H1 (cell line): ENCODE results near the gene ZNF500. TPM values are rescaled to one million over a fixed set of nuclear protein-coding genes. Genes with fewer than 3 reads are reported as not detected.

Experiments used
- CTCF ChIA-PET: fragments of 300-600 bp; sonication (Branson Sonifier 250); formaldehyde crosslinking; loops from one replicate; lab custom pipeline; 2021; ENCODE audit not compliant: partially characterized antibody; lab: Charles Lee
- POLR2A ChIA-PET: fragments of 300-600 bp; sonication (Branson Sonifier 250); formaldehyde crosslinking; loops from one replicate; lab custom pipeline; 2021; ENCODE audit warnings: inconsistent platforms; ENCODE audit not compliant: partially characterized antibody; lab: Charles Lee
- DNase-seq, 2 experiments: peaks; one replicate each; pipeline versions ENCODE4 v3.0.0 to v3.0.0-alpha.2; 2010 to 2022; ENCODE audit warnings: low spot score in 2 of 2, low read depth in 1 of 2, mixed read lengths in 1 of 2
- FAIRE-seq: peaks from 2 replicates; lab custom pipeline; 2011; peaks lifted over from hg19 to GRCh38; lab: Jason Lieb, UNC
- H2AFZ ChIP-seq: 2 replicates; pipeline ENCODE4 v1.8.1; 2012; ENCODE audit warnings: low read length, inconsistent platforms
- H2AK5ac ChIP-seq: 2 replicates; pipeline ENCODE4 v1.6.1; 2013; ENCODE audit warnings: low read depth, low read length
- H2BK120ac ChIP-seq: replicated peaks from 2 replicates; pipeline ENCODE3; 2013; ENCODE audit warnings: low read depth, low read length, inconsistent platforms
- H2BK12ac ChIP-seq: 2 replicates; pipeline ENCODE4 v1.6.1; 2013; ENCODE audit warnings: low read depth, low read length
- H2BK15ac ChIP-seq: 2 replicates; pipeline ENCODE4 v1.6.1; 2013; ENCODE audit warnings: low read length
- H2BK20ac ChIP-seq: 2 replicates; pipeline ENCODE4 v1.6.1; 2013; ENCODE audit warnings: low read length
- H2BK5ac ChIP-seq: 2 replicates; pipeline ENCODE4 v1.6.1; 2013; ENCODE audit warnings: low read depth, low read length
- H3K14ac ChIP-seq: 2 replicates; pipeline ENCODE4 v1.6.1; 2013; ENCODE audit warnings: inconsistent platforms; ENCODE audit not compliant: insufficient read length
- H3K18ac ChIP-seq: 2 replicates; pipeline ENCODE4 v1.6.1; 2013; ENCODE audit warnings: low read length; ENCODE audit errors: extremely low read depth
- H3K23ac ChIP-seq: 2 replicates; pipeline ENCODE4 v1.6.1; 2013; ENCODE audit warnings: inconsistent platforms; ENCODE audit not compliant: insufficient read length
- H3K23me2 ChIP-seq: 2 replicates; pipeline ENCODE4 v1.6.1; 2013; ENCODE audit warnings: low read depth, low read length
- H3K27ac ChIP-seq: 2 replicates; pipeline ENCODE4 v1.6.1; 2011; ENCODE audit warnings: low read depth, low read length, inconsistent platforms
- H3K27me3 ChIP-seq, 4 experiments: replicated peaks in 1 of 4; 1 replicate in 1 of 4; 2 replicates in 3 of 4; pipeline versions ENCODE4 v1.6.1 to v1.8.1; 2011 to 2013; ENCODE audit warnings: low read length in 3 of 4, mild to moderate bottlenecking in 3 of 4, inconsistent platforms in 2 of 4, mixed read lengths in 2 of 4, moderate library complexity in 1 of 4; ENCODE audit not compliant: control insufficient read depth in 3 of 4, insufficient read depth in 3 of 4; ENCODE audit errors: extremely low read depth in 1 of 4
- H3K36me3 ChIP-seq, 4 experiments: 2 replicates each; pipeline versions ENCODE4 v1.6.1 to v1.8.1; 2011 to 2013; ENCODE audit warnings: mild to moderate bottlenecking in 4 of 4, low read length in 3 of 4, moderate library complexity in 2 of 4, control low read depth in 1 of 4, inconsistent platforms in 1 of 4; ENCODE audit not compliant: insufficient read depth in 4 of 4, control insufficient read depth in 2 of 4
- H3K4ac ChIP-seq: replicated peaks from 2 replicates; pipeline ENCODE3; 2013; ENCODE audit warnings: low read length, low read depth, mixed read lengths, inconsistent platforms; ENCODE audit not compliant: insufficient read length
- H3K4me1 ChIP-seq, 4 experiments: replicated peaks in 1 of 4; 1 replicate in 1 of 4; 2 replicates in 3 of 4; pipeline versions ENCODE4 v1.6.1 to v1.8.1; 2011 to 2013; ENCODE audit warnings: low read length in 3 of 4, inconsistent platforms in 2 of 4, mixed read lengths in 1 of 4; ENCODE audit not compliant: insufficient read depth in 4 of 4, control insufficient read depth in 3 of 4
- H3K4me2 ChIP-seq, 2 experiments: 2 replicates each; pipeline versions ENCODE4 v1.6.1 to v1.8.1; 2011 to 2013; ENCODE audit warnings: low read depth in 2 of 2, low read length in 2 of 2, control low read depth in 1 of 2, inconsistent platforms in 1 of 2, mild to moderate bottlenecking in 1 of 2; ENCODE audit not compliant: insufficient read depth in 1 of 2
- H3K4me3 ChIP-seq, 4 experiments: fragments of 200-600, 300-600 bp in 1 of 4; sonication (generic), shearing (Covaris generic), sonication (Bioruptor Twin) in 1 of 4; 2 replicates each; pipeline versions ENCODE4 v1.5.1 to v1.8.1; 2011 to 2016; ENCODE audit warnings: low read length in 4 of 4, low read depth in 3 of 4, control low read depth in 2 of 4, inconsistent platforms in 2 of 4, mild to moderate bottlenecking in 2 of 4, mixed read lengths in 1 of 4, moderate library complexity in 1 of 4; ENCODE audit not compliant: insufficient read depth in 2 of 4; ENCODE audit errors: extremely low read depth in 1 of 4
- H3K56ac ChIP-seq: replicated peaks from 2 replicates; pipeline ENCODE3; 2013; ENCODE audit warnings: low read depth, mild to moderate bottlenecking, mixed read lengths, low read length, inconsistent platforms; ENCODE audit not compliant: insufficient read length
- H3K79me1 ChIP-seq: 2 replicates; pipeline ENCODE4 v1.6.1; 2013; ENCODE audit warnings: low read depth, low read length, control low read depth
- H3K79me2 ChIP-seq, 2 experiments: 2 replicates each; pipeline versions ENCODE4 v1.6.1 to v1.8.1; 2012 to 2013; ENCODE audit warnings: low read length in 2 of 2, mild to moderate bottlenecking in 2 of 2, inconsistent platforms in 1 of 2; ENCODE audit not compliant: insufficient read depth in 2 of 2, control insufficient read depth in 1 of 2
- H3K9ac ChIP-seq, 4 experiments: replicated peaks in 1 of 4; 1 replicate in 1 of 4; 2 replicates in 3 of 4; pipeline versions ENCODE4 v1.6.1 to v1.8.1; 2011 to 2013; ENCODE audit warnings: low read depth in 3 of 4, low read length in 3 of 4, control low read depth in 2 of 4, mild to moderate bottlenecking in 2 of 4, moderate library complexity in 2 of 4, inconsistent platforms in 1 of 4; ENCODE audit errors: extremely low read depth in 1 of 4
- H3K9me3 ChIP-seq, 2 experiments: 2 replicates each; pipeline versions ENCODE4 v1.6.1 to v1.8.1; 2012 to 2013; ENCODE audit warnings: mild to moderate bottlenecking in 2 of 2, moderate library complexity in 2 of 2, control low read depth in 1 of 2, inconsistent platforms in 1 of 2, low read depth in 1 of 2, low read length in 1 of 2, mixed read lengths in 1 of 2; ENCODE audit not compliant: insufficient read depth in 2 of 2
- H4K20me1 ChIP-seq, 2 experiments: replicated peaks in 1 of 2; 2 replicates each; pipeline versions ENCODE3 to v1.8.1; 2011 to 2013; ENCODE audit warnings: inconsistent platforms in 2 of 2, low read length in 2 of 2, mild to moderate bottlenecking in 1 of 2; ENCODE audit not compliant: insufficient read depth in 2 of 2, control insufficient read depth in 1 of 2
- H4K5ac ChIP-seq: 2 replicates; pipeline ENCODE4 v1.6.1; 2013; ENCODE audit warnings: low read length, low read depth, mixed read lengths, inconsistent platforms; ENCODE audit not compliant: insufficient read length
- H4K8ac ChIP-seq: 2 replicates; pipeline ENCODE4 v1.8.0; 2013; ENCODE audit warnings: mild to moderate bottlenecking, moderate library complexity, low read length, inconsistent platforms; ENCODE audit not compliant: insufficient read depth; ENCODE audit errors: extremely low read depth
- H4K91ac ChIP-seq: replicated peaks from 2 replicates; pipeline ENCODE3; 2013; ENCODE audit warnings: low read length, mixed read lengths, inconsistent platforms; ENCODE audit not compliant: insufficient read length
- JUND ChIP-seq: IDR thresholded peaks from 2 replicates; pipeline ENCODE4 v1.6.1; 2011; ENCODE audit warnings: mild to moderate bottlenecking, improper control_type of control experiment, low read length
- MAFK ChIP-seq: IDR thresholded peaks from 2 replicates; pipeline ENCODE4 v1.6.1; 2012; ENCODE audit warnings: low read depth, mild to moderate bottlenecking, improper control_type of control experiment, low read length
- TEAD4 ChIP-seq: IDR thresholded peaks from 2 replicates; pipeline ENCODE4 v1.6.1; 2012; ENCODE audit warnings: low read depth, low read length, inconsistent platforms, mixed read lengths
- YY1 ChIP-seq: IDR thresholded peaks from 2 replicates; pipeline ENCODE4 v1.6.1; 2011; ENCODE audit warnings: low read depth, mild to moderate bottlenecking, low read length
- WGBS, 2 experiments: shearing (Covaris generic) in 1 of 2; methylation state at CpG; one replicate each; pipeline versions ENCODE4 v1.1.6 to v1.1.7; 2013 to 2015; ENCODE audit warnings: low lambda C conversion rate in 2 of 2, mixed read lengths in 2 of 2, inconsistent platforms in 1 of 2, low coverage in 1 of 2, missing lambda C conversion rate in 1 of 2; ENCODE audit not compliant: insufficient replicate concordance in 2 of 2, insufficient coverage in 1 of 2, insufficient read length in 1 of 2; ENCODE audit errors: extremely low coverage in 1 of 2, missing lambda C conversion rate in 1 of 2; 5-methylcytosine and 5-hydroxymethylcytosine counted together
- polyA plus RNA-seq, 7 experiments: library from polyadenylated mRNA; depleted of rRNA in 3 of 7; stranded (reverse) in 5 of 7; unstranded in 2 of 7; fragments of >200 nt in 5 of 7; fragments of 200-250 nt in 2 of 7; gene quantifications; 1 replicate in 5 of 7; 2 replicates in 1 of 7; 4 replicates in 1 of 7; pipeline versions ENCODE4 v1.2.1 to v1.2.3, GENCODE V29; 2011 to 2013; ENCODE audit warnings: missing spikeins in 2 of 7, mixed read lengths in 2 of 7
- total RNA-seq: library from RNA; stranded (reverse); fragmentation: NEBNext Ultra II Directional; extraction: Animal tissue kit (Norgen Biotek cat#: 25700); gene quantifications from 2 replicates; pipeline ENCODE4 v1.2.1, GENCODE V29; 2021

Gene ZNF500
- total and polyA plus RNA-seq, 2 of the 8 experiments (the other 6 are each of a cell fraction or from before 2014, with no cell fraction given): 10.3 to 10.4 TPM

GRCh38 chr16:4769306-4769638 is 2.3 kb upstream of the ZNF500 start:
- DNase-seq: no peak
- H4K5ac ChIP-seq: no peak overlapping the region
- no peak overlapping the region for H3K14ac ChIP-seq
- H4K8ac ChIP-seq: no peak overlapping the region
- no peaks in the 10 kb centered on the region for H3K27me3 ChIP-seq
- 90% methylated on average over 7 of the region's 7 CpGs; no CpG with 5 or more reads in 1 of the 2 experiments for WGBS, 2 experiments
- H3K4me3 ChIP-seq: peak overlapping the region; percentile 37 to 75 (median 64); a peak in 5 of 8 replicates
- H2BK20ac ChIP-seq: no peak overlapping the region
- H2BK5ac ChIP-seq: no peak overlapping the region
- TF ChIP-seq YY1: no peak
- TF ChIP-seq TEAD4: no peak
- no peak for TF ChIP-seq JUND
- TF ChIP-seq MAFK: no peak
- no peak overlapping the region for H3K18ac ChIP-seq
- H3K4ac ChIP-seq: peak overlapping the region; percentile 6
- no peak overlapping the region for H2BK15ac ChIP-seq
- no peak overlapping the region for H2BK120ac ChIP-seq
- H3K36me3 ChIP-seq: no peaks in the 10 kb centered on the region; a peak in 1 of 8 replicates
- H4K91ac ChIP-seq: no peak overlapping the region
- no peak for FAIRE-seq
- ChIA-PET POLR2A (interaction anchor here (1.0 to 1.6 kb wide), 2 partner anchors 33 to 60 kb away, joined by 4 to 8 read pairs; partner anchors contain the start of gene ROGDI), CTCF (no interaction called here)
- H2AK5ac ChIP-seq: no peak overlapping the region
- H3K23me2 ChIP-seq: peaks cover 13% of the 10 kb centered on the region
- H3K79me1 ChIP-seq: no peaks in the 10 kb centered on the region
- no peak overlapping the region for H3K27ac ChIP-seq
- no peaks in the 10 kb centered on the region for H3K9me3 ChIP-seq
- H3K79me2 ChIP-seq: peaks cover 0 to 12% of the 10 kb centered on the region in 2 experiments; a peak in 2 of 4 replicates
- H3K9ac ChIP-seq: no peak overlapping the region
- no peak overlapping the region for H3K56ac ChIP-seq
- no peak overlapping the region for H2BK12ac ChIP-seq
- peaks cover 0 to 3% (median 1%) of the 10 kb centered on the region in 4 experiments; a peak in 2 of 7 replicates for H3K4me1 ChIP-seq
- no peak overlapping the region for H3K23ac ChIP-seq
- H4K20me1 ChIP-seq: no peaks in the 10 kb centered on the region
- H2AFZ ChIP-seq: peak overlapping the region; percentile 1; the same call in 1 of the 2 replicates
- H3K4me2 ChIP-seq: peak overlapping the region; percentile 62 to 68
